A549 (cell line): ENCODE measurements around the gene ZNF599.

Experiments
- CTCF ChIP-seq: fragments of >200 bp; sonication (Bioruptor Twin); formaldehyde crosslinking; IDR thresholded peaks from 3 replicates; pipeline ENCODE4 v1.5.1; 2016
- HDAC2 ChIP-seq: fragments of 200-600 bp; sonication (generic); IDR thresholded peaks from 2 replicates; pipeline ENCODE4 v1.6.1; 2016
- JUN ChIP-seq, 2 experiments: fragments of >200 bp; sonication (Bioruptor Twin); formaldehyde crosslinking; IDR thresholded peaks; 2 replicates in 1 of 2; 3 replicates in 1 of 2; pipeline ENCODE4 v1.6.1; 2016 to 2017
- RFX5 ChIP-seq: fragments of 450-650 bp; IDR thresholded peaks from 2 replicates; pipeline ENCODE4 v1.7.1; 2014; ENCODE audit warnings: antibody characterized with exemption, mild to moderate bottlenecking, moderate library complexity
- SMC3 ChIP-seq: fragments of >200 bp; sonication (Bioruptor Twin); formaldehyde crosslinking; IDR thresholded peaks from 3 replicates; pipeline ENCODE4 v1.6.1; 2018; ENCODE audit warnings: inconsistent platforms
- TF ChIP-seq, protein P1 (sequence below): IDR thresholded peaks from 2 replicates; pipeline ENCODE4 v1.6.1; 2012

- no peak for TF ChIP-seq CTCF
- no peak for TF ChIP-seq RFX5
- TF ChIP-seq, protein P1, sequence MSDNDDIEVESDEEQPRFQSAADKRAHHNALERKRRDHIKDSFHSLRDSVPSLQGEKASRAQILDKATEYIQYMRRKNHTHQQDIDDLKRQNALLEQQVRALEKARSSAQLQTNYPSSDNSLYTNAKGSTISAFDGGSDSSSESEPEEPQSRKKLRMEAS: no peak
- no peak for TF ChIP-seq HDAC2
- TF ChIP-seq JUN (IDR thresholded peaks at IDR 0.05): no peak
- TF ChIP-seq SMC3: no peak
These were observed 13.6 kb downstream of the ZNF599 start for GRCh38 chr19:34759218-34759917.
